Activated T-cell treated with anti-CD3 and anti-CD28 coated beads for 48 hours (primary cell): ENCODE data around the gene PAX7.
"Not testable (repeated sequence)": the region's sequence is repeated elsewhere in the genome, so short reads cannot be mapped to it uniquely, and the experiment has no call there.

Experiments used
- DNase-seq: peaks from one replicate; pipeline ENCODE4 v3.0.0-alpha.2; 2020; ENCODE audit warnings: low read depth

The PAX7 gene

DNA sequence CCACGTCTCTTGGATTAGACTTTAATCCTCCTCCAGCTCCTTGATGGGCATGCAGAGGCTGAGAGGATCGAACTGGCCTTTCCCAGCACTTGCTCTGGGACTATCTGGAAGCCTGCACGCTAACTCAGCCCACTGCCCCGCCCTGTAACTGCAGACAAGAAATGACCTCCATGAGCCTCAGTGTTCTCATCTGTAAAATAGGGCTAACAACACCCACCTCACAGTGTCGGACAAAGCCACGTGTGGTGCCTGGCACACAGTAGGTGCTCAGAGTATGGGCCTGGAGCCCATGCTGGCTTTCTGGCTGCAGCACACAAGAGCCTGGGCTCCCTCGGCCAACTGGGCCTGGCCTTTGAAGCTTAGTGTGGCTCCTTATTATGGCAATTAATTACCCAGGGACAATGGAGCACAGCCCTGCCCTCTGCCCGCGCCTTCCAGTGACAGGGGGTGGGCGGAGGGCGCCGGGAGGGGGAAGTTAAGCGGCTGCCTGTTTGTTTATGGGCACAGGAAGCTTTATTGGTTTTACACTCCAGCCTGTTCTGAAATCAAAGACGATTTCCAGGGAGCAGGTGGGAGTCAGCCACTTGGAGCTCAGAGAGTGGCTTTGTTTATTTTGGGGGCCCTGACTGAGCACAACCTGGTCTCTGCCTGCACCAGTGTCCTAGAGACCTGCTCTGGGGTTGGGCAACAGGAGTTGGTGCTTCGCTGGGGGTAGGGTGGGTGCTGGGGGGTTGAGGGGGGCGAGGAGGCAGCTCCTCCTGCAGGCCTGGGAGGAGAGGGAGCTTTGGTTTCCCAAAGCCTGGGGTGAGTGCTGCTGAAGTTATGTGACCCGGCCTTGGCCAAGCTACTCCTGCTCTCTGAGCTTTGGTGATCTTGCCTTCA is 31.0 kb downstream of the PAX7 start:
- DNase-seq: no peak

DNA sequence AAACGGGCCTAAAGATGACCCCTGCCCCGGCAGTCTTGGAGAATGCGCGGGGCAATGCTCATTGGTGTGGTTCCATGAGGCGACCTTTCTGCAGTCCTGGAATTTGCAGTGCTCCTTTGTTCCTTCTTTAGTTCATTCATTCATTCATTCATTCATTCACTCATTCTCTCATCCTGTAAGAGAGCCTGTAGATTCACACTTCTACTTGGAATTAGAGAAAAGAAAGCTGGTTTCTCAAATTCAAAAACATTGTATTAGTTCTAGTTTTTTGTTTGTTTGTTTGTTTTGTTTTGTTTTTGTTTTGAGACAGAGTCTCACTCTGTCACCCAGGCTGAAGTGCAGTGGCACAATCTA is 31.6 kb downstream of the PAX7 start:
- DNase-seq: no peak

DNA sequence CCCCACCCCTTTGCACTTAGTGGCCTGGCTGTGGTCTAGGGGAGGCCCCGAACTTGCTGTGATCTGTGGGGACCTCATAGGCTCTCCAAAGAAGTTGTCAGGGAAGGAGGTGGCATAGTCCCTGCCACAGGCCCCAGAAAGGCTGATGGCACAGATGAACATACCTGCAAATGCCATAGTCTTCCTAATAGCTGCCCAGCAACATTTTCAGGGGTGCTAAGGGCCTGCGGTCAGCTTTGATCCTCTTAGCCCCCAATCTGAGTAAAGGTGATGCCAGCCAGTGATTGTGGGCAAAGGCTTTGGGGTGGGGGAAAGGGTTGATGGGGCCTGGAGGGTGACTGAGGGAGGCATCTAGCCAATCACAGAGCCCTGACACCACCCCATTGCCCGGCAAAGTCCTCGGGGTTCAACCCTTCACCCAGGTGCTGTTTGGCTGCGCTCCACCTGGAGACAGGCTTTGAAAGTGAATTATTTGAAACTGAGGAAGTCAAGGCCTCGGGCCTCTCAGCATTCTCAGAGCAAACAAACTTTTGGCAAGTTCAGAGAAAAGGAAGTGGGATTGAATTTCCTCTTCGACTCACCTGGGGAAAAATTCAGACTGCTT is 35.8 kb downstream of the PAX7 start:
- no peak for DNase-seq

DNA sequence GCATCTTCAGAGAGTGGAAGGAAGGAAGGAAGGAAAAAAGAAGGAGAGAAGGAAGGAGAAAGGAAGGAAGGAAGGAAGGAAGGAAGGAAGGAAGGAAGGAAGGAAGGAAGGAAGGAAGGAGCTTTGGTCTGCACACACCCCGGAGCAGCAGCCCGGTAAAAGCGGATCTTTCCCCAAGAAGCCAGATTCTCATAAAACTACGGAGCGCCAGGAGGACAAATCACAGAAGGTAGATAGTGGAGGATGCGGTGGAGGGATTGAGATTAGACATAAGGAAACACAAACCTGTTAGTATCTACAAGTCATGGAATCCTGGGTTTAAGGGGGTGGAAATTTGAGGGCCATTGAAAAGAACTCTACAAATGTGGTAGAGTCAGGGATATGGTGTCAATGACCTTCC is 36.7 kb downstream of the PAX7 start:
- no peak for DNase-seq

DNA sequence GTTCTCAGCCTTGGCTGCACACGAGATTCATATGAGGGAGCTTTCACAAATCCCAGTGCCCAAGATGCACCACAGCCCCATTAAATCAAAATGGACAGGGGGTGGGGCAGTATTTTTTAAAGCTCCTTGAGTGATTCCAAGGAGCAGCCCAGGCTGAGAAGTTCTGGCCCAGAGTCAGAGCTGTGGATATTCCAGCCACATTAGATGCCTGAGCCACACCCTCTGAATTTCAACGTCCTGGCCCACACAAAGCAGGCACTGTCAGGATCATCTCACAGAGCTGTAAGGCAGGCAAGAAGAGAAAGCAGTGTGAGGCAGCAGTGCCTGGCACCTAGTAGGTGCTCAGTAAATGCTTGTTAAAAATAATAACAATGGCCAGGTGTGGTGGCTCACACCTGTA is 37.4 kb downstream of the PAX7 start:
- no peak for DNase-seq

DNA sequence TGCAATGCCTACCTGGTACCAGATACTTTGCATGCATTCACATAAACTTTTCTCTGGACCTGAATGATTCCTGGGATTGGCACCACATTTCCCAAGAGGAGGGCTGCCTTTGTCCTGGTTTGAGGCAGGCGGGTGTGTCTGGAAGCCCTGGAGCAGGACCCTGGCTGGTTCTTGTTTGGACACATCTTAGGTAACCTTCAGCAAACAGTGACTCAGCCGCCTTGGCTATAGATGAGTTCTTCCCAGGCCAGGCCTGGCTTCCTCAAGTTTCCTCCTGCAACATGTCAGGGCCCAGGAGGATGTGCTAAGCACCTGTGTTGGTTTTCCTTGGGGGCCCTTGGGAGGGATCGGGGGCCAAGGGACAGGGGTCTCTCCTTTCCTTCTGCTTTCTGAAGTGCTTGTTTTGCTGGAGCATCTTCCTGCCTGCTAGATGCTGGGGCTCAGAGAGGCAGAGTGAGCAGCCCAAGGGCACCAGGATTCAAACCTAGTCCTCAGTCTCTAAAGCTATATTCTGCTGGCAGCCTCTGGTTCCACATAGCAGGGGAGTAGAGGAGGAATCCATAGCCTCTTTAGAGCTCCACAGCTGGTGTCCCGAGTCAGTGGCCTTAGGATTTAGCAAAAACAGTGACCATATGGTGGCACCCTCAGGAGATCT is 38.2 kb downstream of the PAX7 start:
- DNase-seq: no peak

DNA sequence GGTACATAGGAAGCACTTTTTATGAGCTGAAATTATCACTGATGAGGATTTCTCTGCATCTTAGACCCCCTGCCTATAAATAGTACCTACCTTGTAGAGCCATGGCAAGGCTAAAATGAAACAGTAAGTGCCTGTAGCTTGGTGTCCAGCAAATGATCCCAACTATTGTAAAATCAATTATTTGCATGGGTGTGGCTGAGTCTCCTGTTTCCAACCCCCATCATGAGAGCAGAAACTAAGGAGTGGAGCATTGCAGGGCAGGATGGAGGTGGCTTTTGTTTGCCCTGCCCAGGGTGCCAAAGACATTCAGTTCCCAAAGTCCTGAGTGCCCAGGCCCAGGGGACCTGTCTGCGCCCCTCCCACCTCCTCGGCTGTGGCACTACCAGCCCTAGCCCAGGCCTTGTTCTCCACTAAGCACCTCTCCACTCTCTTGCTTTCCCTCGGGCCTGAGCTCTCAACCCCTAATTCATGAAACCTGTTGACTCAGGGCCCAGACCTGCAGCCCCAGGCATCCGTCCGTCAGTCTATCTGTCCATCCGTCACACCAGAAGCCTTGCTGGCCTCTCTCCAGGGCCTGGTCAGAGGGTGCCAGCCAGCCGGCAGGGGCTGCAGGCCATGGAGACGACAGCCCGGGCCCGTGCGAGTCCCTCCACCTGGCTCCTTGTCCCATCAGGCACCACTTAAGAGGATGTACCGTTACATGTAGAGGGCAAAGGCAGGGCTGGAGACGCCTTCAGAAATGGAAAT is 39.6 kb downstream of the PAX7 start:
- DNase-seq: no peak

DNA sequence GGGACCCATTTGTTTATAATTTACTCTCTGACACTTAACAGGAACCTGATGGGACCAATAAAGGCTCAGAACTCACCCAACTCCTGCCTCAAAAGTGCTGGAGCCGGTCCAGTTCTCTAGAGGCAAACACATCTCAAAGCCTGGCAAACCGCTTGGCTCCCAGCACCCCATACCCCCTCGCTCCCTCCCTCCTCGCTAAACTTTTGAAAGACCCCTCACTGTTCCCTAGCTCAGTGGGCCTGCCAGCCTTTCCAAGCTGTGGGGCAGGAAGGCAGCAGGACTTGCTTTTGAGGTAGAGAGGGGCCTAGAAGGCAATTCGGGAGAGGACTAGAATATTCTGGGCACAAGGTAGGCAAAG is 40.2 kb downstream of the PAX7 start:
- DNase-seq: no peak

DNA sequence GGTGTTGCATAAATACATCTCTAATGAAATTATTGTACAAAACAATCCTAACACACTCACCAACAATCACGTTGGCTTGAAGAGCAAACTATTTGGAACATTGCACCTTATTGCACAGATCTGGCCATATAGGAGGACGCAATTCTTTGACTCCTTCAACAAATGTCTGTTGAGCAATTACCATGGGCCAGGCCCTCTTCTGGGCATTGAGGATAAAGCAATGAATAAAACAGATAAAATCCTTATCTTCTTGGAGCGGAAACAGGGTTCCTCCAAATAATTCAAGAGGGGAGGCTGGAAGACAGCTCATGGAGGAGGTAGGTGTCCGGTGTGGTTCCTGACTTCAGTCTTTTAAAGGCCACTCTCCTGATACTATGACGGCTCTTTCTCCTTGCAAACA is 43.3 kb downstream of the PAX7 start:
- no peak for DNase-seq

DNA sequence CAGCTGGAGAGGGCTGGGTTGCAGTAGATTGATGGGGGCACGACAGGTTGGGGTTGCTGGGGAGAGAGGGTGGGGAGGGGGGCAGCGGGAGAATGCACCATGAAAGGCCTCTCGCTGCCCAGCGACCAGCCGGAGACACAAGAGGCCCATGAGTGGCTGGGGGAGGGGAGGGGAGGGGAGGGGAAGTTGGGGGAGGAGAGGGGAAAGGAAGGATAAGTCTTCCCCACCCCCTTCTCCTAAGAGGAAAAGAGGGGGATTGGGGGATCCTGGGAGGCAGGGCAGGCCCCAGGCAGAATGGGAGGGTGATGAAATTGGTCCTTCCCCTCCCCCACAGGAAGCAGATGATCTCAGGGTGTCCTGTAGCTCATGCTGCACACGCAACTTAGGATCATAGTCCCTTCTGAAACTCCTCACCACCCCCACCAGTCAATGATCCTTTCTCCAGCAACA is 45.7 kb downstream of the PAX7 start:
- no peak for DNase-seq

DNA sequence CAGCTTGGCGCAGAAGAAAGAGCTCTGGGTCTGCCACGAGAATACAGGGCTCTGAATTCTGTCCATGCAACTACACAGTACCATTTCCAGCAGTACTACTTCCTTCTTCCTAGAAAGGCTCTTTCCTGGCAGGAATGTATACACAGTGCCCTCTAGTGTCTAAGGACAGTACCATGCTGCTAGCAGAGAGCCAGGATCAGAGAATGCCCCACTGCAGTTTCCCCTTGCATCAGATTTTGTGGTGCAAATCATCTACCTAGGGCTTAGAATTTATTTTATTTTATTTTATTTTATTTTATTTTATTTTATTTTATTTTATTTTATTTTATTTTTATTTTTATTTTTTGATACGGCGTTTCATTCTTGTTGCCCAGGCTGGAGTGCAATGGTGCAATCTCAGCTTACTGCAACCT is 50.8 kb downstream of the PAX7 start:
- no peak for DNase-seq

DNA sequence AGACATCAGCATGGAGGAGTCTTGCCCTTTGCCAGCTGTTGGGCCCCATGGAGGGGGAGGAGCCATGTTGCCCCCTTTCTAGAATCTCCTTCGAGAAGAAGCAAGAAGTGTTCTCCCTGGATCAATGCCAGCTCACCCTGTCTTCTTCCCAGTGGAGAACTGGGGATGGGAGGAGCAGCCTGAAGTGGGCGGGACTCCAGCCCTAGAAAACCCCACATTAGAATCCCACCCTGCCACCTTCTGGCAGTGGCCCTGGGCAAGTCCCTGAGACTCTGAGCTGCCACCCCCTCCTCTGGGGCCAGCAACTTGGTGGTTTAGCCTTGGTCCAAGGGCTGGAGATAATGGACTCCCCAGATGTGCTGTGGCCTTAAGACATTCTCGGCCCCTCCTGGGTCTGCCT is 51.7 kb downstream of the PAX7 start:
- no peak for DNase-seq

DNA sequence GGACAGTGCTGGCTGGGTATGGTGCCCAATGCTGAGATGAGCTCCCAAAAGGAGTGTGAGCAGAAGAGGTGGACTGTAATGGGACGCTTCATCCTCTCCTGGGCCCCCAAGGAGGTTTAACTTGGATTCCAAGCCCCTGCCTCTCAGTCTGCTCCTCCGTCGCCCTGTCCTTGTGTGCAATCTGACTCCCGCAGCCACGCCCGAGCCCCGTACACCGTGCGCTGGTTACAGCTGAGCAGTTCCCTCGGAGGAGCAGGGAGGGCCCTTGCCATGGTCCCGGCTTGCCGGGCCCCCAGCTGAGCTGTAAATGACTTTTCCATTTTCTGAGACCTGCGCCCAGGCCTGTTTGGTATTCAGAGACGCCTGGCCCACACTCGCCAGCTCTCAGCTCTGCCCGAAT is 53.7 kb downstream of the PAX7 start:
- DNase-seq: no peak

DNA sequence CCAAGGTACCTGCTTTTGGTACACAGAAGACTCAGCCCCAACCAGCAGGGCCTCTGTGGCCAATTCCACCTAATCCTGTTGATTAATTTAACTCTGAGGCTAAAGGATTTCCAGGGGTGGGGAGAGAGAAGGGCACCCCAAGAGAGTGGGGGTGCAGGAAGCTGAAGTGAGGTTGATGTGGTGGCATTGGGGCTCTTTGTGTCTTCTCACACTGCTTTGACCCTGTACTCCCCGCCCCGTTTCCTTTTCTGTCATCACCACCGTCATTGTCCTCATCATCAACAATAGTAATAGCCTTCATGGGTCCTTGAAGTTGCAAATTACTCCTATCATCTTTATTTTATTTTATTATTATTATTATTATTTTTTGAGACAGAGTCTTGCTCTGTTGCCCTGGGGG is 55.9 kb downstream of the PAX7 start:
- no peak for DNase-seq

DNA sequence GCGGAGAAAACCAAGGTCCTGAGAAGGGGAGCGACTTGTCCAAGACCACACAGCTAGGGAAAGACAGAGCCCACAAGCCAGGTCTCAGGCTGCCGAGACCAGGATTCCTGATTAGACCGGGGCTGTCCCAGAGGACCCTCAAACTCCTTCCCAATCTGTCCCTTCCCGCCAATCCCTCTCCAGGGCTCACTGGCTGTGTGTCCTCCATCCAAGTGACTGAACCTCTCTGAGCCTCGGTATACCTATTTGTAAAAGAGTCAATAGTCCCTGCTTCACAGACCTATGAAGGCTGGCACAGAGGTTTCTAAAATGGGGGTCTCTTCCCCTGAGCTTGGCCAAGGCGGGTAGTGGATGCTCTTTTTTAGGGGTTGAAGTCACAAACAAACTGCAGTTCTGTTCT is 56.6 kb downstream of the PAX7 start:
- DNase-seq: no peak

DNA sequence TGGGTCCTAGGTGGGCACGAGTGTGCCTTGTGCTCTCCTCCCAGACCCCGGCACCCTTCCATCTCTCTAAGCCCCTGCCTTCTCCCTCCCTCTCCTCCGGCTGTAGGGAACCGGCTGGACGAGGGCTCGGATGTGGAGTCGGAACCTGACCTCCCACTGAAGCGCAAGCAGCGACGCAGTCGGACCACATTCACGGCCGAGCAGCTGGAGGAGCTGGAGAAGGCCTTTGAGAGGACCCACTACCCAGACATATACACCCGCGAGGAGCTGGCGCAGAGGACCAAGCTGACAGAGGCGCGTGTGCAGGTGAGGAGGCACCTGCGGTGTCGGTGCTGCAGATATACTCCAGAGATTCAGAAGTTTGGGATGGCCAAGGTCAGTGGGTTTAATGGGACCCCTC is 61.0 kb downstream of the PAX7 start:
- no peak for DNase-seq

DNA sequence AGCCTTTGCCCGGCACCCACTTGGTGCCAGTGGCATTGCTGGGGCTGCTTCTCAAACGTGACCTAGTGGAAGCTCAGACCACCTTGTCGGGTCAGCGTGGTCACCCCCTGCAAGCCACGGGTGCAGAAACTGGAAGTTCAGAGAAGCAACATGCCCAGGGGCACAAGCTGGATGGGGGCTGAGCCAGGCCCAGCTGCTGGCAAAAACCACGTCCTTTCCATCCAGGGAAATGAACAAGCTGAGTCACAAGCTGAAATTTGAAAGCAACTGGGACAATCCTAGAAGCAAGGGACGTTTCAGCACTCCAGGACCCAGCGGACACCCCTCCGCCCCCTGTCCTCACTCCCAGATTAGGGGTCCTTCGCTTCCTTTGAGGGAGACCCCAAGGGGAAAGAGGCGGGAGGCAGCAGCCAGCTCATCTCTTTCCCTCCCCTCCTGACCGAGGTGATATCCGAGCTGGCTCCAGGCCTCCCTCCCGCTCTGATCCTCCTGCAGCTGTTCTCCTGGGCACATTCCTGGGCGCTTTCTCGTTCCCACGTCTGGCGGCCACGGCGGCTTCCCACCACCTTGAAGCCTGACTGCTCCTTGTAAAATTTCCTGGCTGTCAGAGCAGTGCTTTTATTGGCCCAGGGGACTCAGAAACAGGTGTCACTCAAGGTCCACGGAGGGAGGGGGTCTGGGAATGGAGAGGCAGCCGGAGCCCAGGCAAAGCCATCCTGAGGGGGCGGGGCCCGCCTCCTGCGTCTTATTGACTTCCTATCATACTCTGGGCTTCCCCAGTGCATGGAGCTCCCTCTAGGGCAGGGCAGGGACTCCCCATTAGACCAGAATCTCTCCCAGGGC is 62.8 kb downstream of the PAX7 start:
- no peak for DNase-seq

DNA sequence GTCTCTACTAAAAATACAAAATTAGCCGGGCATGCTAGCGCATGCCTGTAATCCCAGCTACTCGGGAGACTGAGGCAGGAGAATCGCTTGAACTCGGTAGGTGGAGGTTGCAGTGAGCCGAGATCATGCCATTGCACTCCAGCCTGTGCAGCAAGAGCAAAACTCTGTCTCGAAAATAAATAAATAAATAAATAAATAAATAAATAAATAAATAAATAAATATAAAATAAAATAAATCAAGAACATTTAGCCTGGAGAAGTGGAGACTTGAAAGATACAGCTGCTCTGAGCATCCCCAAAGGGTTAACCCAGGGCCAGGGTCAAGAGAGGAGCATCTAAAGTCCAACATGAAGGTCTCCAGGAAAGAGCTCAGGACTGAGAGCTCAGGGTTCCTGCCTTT is 63.6 kb downstream of the PAX7 start:
- DNase-seq: not testable (repeated sequence)

DNA sequence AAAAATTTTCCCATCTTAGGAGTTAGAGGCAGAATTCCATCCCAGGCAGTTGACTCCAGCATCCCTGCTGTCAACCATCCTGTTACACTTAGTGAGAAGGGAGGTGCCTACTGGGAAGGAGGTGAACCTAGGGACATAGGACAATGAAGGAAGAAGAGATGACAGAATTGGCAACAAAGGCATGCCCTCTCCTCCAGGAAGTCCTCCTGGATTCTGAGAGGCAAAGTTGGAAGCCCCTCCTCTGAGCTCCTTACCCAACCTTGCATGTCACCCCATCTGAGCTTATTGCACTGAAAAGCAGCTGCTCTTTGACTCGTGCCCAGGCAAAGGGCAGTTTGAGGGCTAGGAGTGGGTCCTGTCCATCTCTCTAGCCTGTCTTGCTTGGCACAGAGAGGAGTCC is 66.9 kb downstream of the PAX7 start:
- no peak for DNase-seq

DNA sequence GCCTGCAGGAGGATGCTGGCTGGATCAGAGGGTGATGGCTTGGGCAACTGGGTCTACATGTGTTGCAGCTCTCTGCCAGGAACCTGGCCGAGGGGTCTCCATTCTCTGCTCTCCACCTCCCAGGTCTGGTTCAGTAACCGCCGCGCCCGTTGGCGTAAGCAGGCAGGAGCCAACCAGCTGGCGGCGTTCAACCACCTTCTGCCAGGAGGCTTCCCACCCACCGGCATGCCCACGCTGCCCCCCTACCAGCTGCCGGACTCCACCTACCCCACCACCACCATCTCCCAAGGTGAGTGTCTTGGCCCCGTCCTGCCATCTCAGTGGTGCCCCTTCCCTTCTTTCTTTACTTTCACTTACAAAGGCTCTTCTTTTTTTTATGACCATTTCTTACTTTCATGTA is 69.9 kb downstream of the PAX7 start:
- DNase-seq: no peak

DNA sequence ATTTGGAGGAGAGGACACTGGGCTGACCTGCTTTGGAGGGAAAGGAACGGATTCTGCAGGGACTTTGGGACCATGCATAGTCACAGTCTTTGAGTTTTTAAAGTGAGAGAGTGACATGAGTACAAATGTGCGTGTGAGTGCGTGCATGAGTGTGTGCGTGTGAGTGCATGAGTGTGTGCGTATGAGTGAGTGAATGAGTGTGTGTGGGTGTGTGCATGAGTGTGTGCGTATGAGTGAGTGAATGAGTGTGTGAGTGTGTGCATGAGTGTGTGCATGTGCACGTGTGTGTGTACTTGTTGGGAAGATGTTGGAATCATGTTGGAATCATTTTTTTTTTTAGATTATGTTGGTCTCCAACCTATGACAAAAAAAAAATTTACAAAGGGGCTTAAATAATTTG is 70.5 kb downstream of the PAX7 start:
- DNase-seq: no peak
